ENCODE measurements around the gene OR51A7.
"Not testable (repeated sequence)": the region's sequence is repeated elsewhere in the genome, so short reads cannot be mapped to it uniquely, and the experiment has no call there.

OR51A7 gene

GRCh38 chr11:4903484-4903883, at the start of gene OR51A7:
TSS of gene OR51A7 (plus strand) at chr11:4903783. CDS start at chr11:4907370, 3,587 bp downstream.
- DNase-seq: no peak

GRCh38 chr11:4854286-4854685, 49.3 kb upstream of the OR51A7 start:
- not testable (repeated sequence) for DNase-seq

- DNase-seq: no peak
Measured at GRCh38 chr11:4862447-4863236, 40.9 kb upstream of the OR51A7 start.

- DNase-seq: no peak
Measured at GRCh38 chr11:4863876-4864275, 39.7 kb upstream of the OR51A7 start.

- DNase-seq: no peak
Measured at GRCh38 chr11:4865855-4866254, 37.7 kb upstream of the OR51A7 start.

- no peak for DNase-seq
Measured at GRCh38 chr11:4881188-4881587, 22.4 kb upstream of the OR51A7 start.

- no peak for DNase-seq
Measured at GRCh38 chr11:4881860-4882500, 21.6 kb upstream of the OR51A7 start, which contains the start of gene OR51T1. TSS of gene OR51T1 (plus strand) at chr11:4881900. CDS start at chr11:4881900, 0 bp downstream.

GRCh38 chr11:4882543-4882942, 21.0 kb upstream of the OR51A7 start:
- DNase-seq: no peak

GRCh38 chr11:4884361-4884760, 19.2 kb upstream of the OR51A7 start:
- DNase-seq: no peak

GRCh38 chr11:4886186-4886585, 17.4 kb upstream of the OR51A7 start:
- DNase-seq: no peak

GRCh38 chr11:4887591-4887990, 16.0 kb upstream of the OR51A7 start:
- no peak for DNase-seq

- no peak for DNase-seq
Measured at GRCh38 chr11:4890279-4890678, 13.3 kb upstream of the OR51A7 start.

GRCh38 chr11:4891996-4892640, 11.5 kb upstream of the OR51A7 start:
- no peak for DNase-seq

GRCh38 chr11:4916581-4916980, 13.0 kb downstream of the OR51A7 start:
- no peak for DNase-seq

GRCh38 chr11:4919250-4919649, 15.7 kb downstream of the OR51A7 start, which contains the start of gene OR51G2:
TSS of gene OR51G2 (minus strand) at chr11:4919350. CDS start at chr11:4915663, 3,687 bp downstream.
- no peak for DNase-seq

- no peak for DNase-seq
Measured at GRCh38 chr11:4921796-4922195, 18.2 kb downstream of the OR51A7 start.

GRCh38 chr11:4922304-4922703, 18.7 kb downstream of the OR51A7 start:
- no peak for DNase-seq

- DNase-seq: no peak
Measured at GRCh38 chr11:4924239-4924638, 20.7 kb downstream of the OR51A7 start, which contains the start of gene OR51G1. TSS of gene OR51G1 (minus strand) at chr11:4924339. CDS start at chr11:4924339, 0 bp downstream.

GRCh38 chr11:4926608-4927007, 23.0 kb downstream of the OR51A7 start:
- DNase-seq: no peak

GRCh38 chr11:4932751-4933150, 29.2 kb downstream of the OR51A7 start:
- DNase-seq: no peak

- no peak for DNase-seq
Measured at GRCh38 chr11:4936745-4937144, 33.2 kb downstream of the OR51A7 start.

GRCh38 chr11:4947505-4947904, 43.9 kb downstream of the OR51A7 start, which contains the start of gene OR51A4:
TSS of gene OR51A4 (minus strand) at chr11:4947605. CDS start at chr11:4947100, 505 bp downstream.
- no peak for DNase-seq

- not testable (repeated sequence) for DNase-seq
Measured at GRCh38 chr11:4955613-4956012, 52.0 kb downstream of the OR51A7 start, which contains the start of gene OR51A2. TSS of gene OR51A2 (minus strand) at chr11:4955713. CDS start at chr11:4955713, 0 bp downstream.
